Skin of body (tissue), 2 donors: ENCODE measurements around the gene FDX1. TPM values are rescaled to one million over a fixed set of nuclear protein-coding genes. Genes with fewer than 3 reads are reported as not detected.

Experiments used
- DNase-seq: peaks from one replicate; lab custom pipeline; 2025; lab: John Stamatoyannopoulos, UW
- total RNA-seq: library from RNA; depleted of rRNA; stranded (reverse); fragments of >200 nt; gene quantifications from one replicate; pipeline ENCODE4 v1.2.3, GENCODE V29; 2014

The FDX1 gene
- total RNA-seq, 1 donor from 2014 or later = 7.3 TPM

- no peak for DNase-seq
Measured at GRCh38 chr11:110507328-110507727, 77.6 kb downstream of the FDX1 start.

GRCh38 chr11:110508786-110509185, 79.0 kb downstream of the FDX1 start:
- DNase-seq = no peak

- no peak for DNase-seq
Measured at GRCh38 chr11:110509472-110509871, 79.7 kb downstream of the FDX1 start.

GRCh38 chr11:110512026-110512425, 82.3 kb downstream of the FDX1 start:
- no peak for DNase-seq

GRCh38 chr11:110513259-110513801, 83.6 kb downstream of the FDX1 start:
- DNase-seq = peak; percentile 65

GRCh38 chr11:110513846-110514437, 84.2 kb downstream of the FDX1 start:
- DNase-seq = peak; percentile 59

Other genes starting within 250 kb of the FDX1 start
- 56.3 TPM for gene RDX, start 133.3 kb upstream of the FDX1 start, total RNA-seq